Measurements from ENCODE around the gene CARD10. TPM values are rescaled to one million over a fixed set of nuclear protein-coding genes. Genes with fewer than 3 reads are reported as not detected.

CARD10 gene
- total RNA-seq, 1 experiment from 2014 or later, result 0.26 TPM

DNA sequence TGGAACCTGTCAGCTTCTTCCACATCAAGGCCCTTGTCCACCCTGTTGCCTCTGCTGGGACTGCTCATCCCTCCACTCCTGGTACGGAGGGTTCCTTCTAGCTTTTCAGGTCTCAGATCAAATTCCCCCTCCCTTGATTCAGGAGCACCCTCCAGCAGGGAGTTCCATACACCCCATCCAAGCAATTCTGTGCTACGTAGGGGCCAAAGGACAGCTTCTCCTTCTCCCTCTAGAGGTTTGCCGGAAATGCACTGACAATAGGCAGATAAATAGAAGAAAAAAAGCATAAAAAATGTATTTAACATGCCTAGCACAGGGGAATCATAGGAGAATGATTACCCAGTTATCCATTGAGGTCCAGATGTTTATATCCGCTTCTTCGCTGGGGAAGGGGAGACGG is 3.3 kb upstream of the CARD10 start:
- Histone ChIP-seq H3K9me3 (ENCODE audit: low read depth, low read length, poor library complexity, severe bottlenecking) (no peaks in the 10 kb centered on the region), H3K27ac (ENCODE audit: low read depth, low read length, poor library complexity, severe bottlenecking) (no peak overlapping the region), H3K4me1 (ENCODE audit: insufficient read depth, low read length, poor library complexity, severe bottlenecking) (no peaks in the 10 kb centered on the region), H3K27me3 (replicated peaks; ENCODE audit: insufficient read depth, low read depth, low read length, poor library complexity) (peaks cover 13% of the 10 kb centered on the region), H3K4me3 (ENCODE audit: low read depth, low read length, poor library complexity, severe bottlenecking) (no peak overlapping the region), H3K36me3 (ENCODE audit: insufficient read depth, low read length, poor library complexity, severe bottlenecking) (no peaks in the 10 kb centered on the region)
- CTCF ChIA-PET, result no interaction called here
- TF ChIP-seq EZH2 (IDR thresholded peaks at IDR 0.05; ENCODE audit: borderline replicate concordance, low read depth, low read length, poor library complexity, severe bottlenecking), result no peak
- TF ChIP-seq CTCF (conservative IDR thresholded peaks at IDR 0.05; ENCODE audit: low read depth, low read length), result no peak
- intact Hi-C loops (cut with micrococcal nuclease; ENCODE audit: unreplicated experiment), result no loop called here
- POLR2A ChIA-PET (ENCODE audit: low non-redundant PET), result no interaction called here
- DNase-seq (ENCODE audit: low spot score), result no peak
- no TSS peak for BruUV-seq (replicated peaks)

- POLR2A ChIA-PET (ENCODE audit: low non-redundant PET), result no interaction called here
- H3K27me3 ChIP-seq (replicated peaks; ENCODE audit: insufficient read depth, low read depth, low read length, poor library complexity), result peaks cover 13% of the 10 kb centered on the region
- no TSS peak for BruUV-seq (replicated peaks)
- no peak overlapping the region for H3K4me3 ChIP-seq (ENCODE audit: low read depth, low read length, poor library complexity, severe bottlenecking)
- TF ChIP-seq CTCF (conservative IDR thresholded peaks at IDR 0.05; ENCODE audit: low read depth, low read length), result no peak
- TF ChIP-seq EZH2 (IDR thresholded peaks at IDR 0.05; ENCODE audit: borderline replicate concordance, low read depth, low read length, poor library complexity, severe bottlenecking), result no peak
- no peaks in the 10 kb centered on the region for H3K9me3 ChIP-seq (ENCODE audit: low read depth, low read length, poor library complexity, severe bottlenecking)
- no peaks in the 10 kb centered on the region for H3K4me1 ChIP-seq (ENCODE audit: insufficient read depth, low read length, poor library complexity, severe bottlenecking)
- DNase-seq (ENCODE audit: low spot score), result no peak
- H3K27ac ChIP-seq (ENCODE audit: low read depth, low read length, poor library complexity, severe bottlenecking), result no peak overlapping the region
- H3K36me3 ChIP-seq (ENCODE audit: insufficient read depth, low read length, poor library complexity, severe bottlenecking), result no peaks in the 10 kb centered on the region
- intact Hi-C loops (cut with micrococcal nuclease; ENCODE audit: unreplicated experiment), result no loop called here
- CTCF ChIA-PET, result no interaction called here
Observed at GRCh38 chr22:37521236-37521739, 2.1 kb upstream of the CARD10 start.

- ChIA-PET POLR2A (ENCODE audit: low non-redundant PET) (no interaction called here), CTCF (no interaction called here)
- H3K27me3 ChIP-seq (replicated peaks; ENCODE audit: insufficient read depth, low read depth, low read length, poor library complexity), result peaks cover 13% of the 10 kb centered on the region
- no TSS peak for BruUV-seq (replicated peaks)
- H3K4me3 ChIP-seq (ENCODE audit: low read depth, low read length, poor library complexity, severe bottlenecking), result no peak overlapping the region
- H3K9me3 ChIP-seq (ENCODE audit: low read depth, low read length, poor library complexity, severe bottlenecking), result no peaks in the 10 kb centered on the region
- intact Hi-C loops (cut with micrococcal nuclease; ENCODE audit: unreplicated experiment), result no loop called here
- no peaks in the 10 kb centered on the region for H3K36me3 ChIP-seq (ENCODE audit: insufficient read depth, low read length, poor library complexity, severe bottlenecking)
- H3K4me1 ChIP-seq (ENCODE audit: insufficient read depth, low read length, poor library complexity, severe bottlenecking), result no peaks in the 10 kb centered on the region
- no peak for DNase-seq (ENCODE audit: low spot score)
- TF ChIP-seq CTCF (conservative IDR thresholded peaks at IDR 0.05; ENCODE audit: low read depth, low read length) (no peak), EZH2 (IDR thresholded peaks at IDR 0.05; ENCODE audit: borderline replicate concordance, low read depth, low read length, poor library complexity, severe bottlenecking) (no peak)
- no peak overlapping the region for H3K27ac ChIP-seq (ENCODE audit: low read depth, low read length, poor library complexity, severe bottlenecking)
Observed at GRCh38 chr22:37520776-37521191, 1.6 kb upstream of the CARD10 start.

Data from A673 (cell line).